Activated T-cell treated with anti-CD3 and anti-CD28 coated beads for 4 hours (primary cell): ENCODE measurements around the gene VWA8.
"Not testable (repeated sequence)": the region's sequence is repeated elsewhere in the genome, so short reads cannot be mapped to it uniquely, and the experiment has no call there.

Experiments
- DNase-seq: peaks from one replicate; pipeline ENCODE4 v3.0.0-alpha.2; 2020

The VWA8 gene

DNA sequence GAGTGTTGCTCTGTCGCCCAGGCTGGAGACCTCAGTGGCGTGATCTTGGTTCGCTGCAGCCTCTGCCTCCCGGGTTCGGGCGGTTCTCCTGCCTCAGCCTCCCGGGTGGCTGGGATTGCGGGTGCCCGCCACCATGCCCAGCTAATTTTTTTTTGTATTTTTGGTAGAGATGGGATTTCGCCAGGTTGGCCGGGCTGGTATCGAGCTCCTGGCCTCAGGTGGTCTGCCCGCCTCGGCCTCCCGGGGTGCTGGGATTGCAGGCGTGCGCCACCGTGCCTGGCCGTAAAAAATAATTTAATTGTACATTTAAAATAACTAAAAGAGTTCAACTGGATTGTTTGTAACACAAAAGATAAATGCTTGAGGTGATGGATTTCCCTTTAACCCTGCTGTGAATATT, 387.3 kb downstream of the VWA8 start:
- DNase-seq = not testable (repeated sequence)

DNA sequence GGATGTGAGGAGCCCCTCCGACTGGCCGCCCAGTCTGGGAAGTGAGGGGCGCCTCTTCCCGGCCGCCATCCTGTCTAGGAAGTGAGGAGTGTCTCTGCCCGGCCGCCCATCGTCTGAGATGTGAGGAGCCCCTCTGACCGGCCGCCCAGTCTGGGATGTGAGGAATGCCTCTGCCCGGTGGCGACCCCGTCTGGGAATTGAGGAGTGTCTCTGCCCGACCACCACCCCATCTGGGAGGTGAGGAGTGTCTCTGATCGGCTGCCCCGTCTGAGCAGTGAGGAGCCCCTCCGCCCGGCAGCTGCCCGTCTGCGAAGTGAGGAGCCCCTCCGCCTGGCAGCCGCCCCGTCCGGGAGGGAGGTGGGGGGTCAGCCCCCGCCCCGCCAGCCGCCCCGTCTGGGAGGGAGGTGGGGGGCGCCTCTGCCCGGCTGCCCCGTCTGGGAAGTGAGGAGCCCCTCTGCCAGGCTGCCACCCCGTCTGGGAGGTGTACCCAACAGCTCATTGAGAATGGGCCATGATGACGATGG, 389.0 kb downstream of the VWA8 start:
- DNase-seq = not testable (repeated sequence)

DNA sequence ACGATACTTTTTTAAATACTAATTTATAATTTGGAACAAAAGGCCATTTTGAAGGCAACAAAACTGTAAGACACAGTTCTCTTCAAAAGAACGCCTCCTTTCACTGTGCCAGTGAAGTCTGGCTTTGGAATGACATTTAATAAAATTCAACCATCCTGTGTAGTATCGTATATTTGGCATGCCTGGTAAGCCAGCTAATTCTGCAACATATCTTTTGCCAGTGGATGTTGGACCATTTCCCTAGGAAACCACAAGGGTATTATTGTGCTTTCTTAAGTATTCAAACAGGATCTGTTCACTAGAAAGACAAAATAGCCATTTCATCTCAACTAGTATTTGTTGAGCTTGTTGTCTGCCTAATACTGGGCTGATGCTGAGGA, 391.9 kb downstream of the VWA8 start:
- DNase-seq = no peak

DNA sequence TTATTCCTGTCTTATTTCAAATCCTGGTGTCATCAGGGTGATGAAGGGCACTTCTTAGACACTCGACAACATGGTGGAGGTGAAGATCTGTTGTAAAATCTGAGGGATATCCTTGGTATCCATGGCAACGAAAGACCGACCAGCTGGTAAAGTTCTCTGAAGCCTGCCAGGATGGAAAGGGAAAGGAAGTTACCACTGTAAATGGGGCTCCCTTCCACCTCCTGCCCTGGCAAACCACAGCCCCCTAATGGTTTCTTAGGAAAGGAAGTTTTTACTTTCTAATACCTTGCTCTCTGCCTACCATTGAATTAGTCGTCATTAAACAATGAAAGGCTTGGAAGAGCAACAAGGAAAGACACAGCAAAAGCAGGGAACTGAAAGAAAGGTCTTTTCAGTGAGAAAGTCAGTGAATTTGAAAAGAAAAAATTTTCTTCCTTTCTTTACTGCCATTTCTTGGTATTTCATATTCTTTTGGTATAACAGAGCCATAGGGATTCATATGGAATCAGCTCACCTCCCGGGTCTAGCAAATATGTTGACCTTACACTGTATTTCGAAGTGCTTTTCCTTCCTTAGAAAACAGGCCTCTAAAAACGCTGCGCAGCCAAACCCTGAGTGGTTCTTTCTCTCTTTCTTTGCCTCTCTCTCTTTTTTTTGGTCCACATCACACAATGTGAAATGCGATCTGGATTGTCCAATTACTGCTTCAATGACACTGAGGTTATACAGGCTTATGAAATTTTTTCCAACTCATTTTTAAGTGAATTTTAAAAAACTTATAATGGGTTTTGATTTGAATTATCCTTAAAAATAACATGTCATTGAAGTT, 392.6 kb downstream of the VWA8 start:
- no peak for DNase-seq

DNA sequence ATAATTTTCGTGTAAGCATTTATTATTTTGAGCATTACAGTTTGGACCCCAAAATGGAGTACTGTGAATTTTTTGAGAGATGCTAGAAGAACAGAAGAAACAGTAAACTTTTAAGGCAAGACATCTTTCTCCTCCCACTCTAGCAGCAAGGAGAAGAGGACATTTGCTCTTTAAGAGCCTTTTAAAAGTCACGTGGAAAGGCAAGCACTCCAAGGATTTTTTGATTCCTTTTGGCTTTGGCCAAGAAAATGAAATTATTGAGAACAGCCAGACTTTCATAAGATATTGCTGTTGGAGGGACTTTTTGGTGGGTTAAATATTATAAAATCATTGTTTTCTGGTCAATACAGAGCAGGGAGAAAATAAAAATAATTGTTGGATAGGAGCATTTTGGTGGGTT, 393.5 kb downstream of the VWA8 start:
- DNase-seq = no peak

DNA sequence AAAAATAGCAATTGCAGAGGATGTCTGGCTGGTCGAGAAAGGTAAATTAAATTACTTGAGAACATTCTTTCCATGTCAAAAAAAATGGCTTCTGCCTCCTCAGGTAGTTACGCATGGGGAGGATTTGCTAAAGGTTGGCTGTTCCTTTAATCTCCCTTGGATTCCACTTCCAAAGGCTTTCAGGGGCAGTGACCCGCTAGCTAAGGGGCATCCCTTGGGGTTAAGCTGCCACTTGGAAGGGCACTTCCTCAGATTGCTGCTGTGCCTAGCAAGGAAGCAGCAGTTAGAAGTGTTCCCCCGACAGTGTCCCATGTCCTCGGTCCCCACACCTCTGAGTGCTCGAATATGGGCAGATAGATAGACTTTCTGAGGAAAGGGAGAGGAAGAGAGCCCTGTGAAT, 395.1 kb downstream of the VWA8 start:
- no peak for DNase-seq

DNA sequence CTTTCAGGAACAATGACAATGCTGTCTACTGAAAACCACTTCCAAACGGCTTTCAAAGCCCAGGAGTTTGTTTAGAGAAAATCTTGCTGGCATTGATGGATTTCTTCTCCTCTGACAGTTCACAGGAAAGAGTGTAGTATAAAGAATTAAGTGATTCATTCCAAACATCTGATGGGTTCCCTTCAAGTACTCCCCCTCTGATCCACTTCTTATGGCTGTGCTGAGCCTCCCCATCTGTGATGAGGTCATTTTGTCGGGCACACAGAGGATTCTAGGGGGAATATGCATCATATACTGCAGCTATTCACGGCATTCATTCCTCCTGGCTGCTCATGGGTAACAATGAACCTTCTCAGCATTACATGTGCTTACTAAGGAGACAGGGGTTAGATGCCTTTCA, 395.7 kb downstream of the VWA8 start:
- no peak for DNase-seq

DNA sequence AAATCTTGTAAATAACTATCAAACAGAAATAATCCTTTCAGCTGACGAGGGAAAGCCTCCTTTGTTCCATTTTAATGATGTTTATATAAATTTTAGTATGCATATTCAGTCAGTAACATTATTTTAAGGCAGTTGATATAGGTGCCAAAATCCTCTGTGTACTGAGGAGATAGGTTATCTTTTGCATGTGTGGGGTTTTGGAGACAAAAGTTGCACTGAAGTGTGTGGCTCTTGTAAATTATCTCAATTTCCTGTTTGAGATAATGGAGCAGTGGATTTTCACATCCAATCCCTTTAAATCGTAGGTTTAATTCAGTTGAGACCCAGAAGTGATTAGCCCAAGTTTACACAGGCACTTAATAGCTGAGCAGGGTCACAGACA, 396.9 kb downstream of the VWA8 start:
- DNase-seq = no peak

DNA sequence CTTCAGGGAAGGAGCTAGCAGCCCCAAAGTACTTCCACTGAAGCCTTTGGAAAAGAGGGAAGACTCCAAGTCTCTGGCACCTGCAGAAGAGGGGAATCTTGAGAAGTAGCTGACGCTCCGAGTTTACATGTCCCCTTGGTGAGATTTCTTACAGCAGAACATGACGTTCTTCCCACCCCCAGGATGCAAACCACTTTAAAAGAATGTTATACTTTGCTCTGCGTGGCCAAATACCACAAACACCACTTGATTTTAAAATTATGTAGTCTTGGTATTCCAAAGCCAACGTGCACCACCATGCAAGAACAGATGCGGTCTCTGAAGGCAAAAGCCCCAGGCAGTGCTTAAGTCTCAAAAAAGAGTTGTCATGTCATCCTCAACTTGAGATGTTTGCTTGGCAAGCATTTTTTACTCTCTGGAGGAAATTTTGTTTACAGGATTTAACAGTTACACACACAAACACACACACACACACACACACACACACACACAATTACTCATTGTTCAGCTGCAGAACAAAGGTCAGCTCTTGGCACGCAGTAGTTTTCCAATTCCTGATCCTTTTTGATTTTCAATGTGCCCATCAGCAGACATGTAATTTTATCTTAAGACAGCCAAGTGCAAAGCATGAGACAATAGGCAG, 397.4 kb downstream of the VWA8 start:
- DNase-seq = no peak

DNA sequence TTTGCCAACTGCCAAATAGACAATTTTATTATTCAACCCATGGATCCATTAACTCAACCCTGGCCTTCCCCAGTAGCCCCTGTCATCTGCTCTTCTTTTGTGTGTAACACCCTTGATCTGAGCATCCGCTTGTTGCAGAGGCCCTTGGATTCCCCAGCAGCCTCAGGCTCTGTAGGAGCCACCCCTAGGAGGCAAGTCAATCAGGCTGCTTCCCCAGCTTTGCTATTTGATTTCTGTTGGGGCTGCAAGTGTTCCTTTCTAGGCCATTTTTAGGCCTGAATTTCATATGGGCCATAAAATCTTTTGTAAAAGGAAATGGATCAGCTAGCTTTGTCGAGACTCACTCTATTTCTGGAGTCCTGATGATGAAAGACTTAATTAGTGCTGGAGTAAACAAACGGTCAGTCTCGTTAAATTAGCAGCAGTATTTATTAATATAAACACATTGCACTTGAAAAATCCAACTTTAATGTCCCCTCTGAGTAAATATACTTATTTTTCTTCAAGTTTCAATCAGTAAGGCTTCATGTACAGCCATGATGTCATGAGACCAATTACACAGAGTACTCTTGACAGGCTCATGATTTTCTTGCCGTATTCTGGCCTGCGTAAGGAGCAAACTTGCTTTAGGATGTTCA, 398.2 kb downstream of the VWA8 start:
- no peak for DNase-seq

DNA sequence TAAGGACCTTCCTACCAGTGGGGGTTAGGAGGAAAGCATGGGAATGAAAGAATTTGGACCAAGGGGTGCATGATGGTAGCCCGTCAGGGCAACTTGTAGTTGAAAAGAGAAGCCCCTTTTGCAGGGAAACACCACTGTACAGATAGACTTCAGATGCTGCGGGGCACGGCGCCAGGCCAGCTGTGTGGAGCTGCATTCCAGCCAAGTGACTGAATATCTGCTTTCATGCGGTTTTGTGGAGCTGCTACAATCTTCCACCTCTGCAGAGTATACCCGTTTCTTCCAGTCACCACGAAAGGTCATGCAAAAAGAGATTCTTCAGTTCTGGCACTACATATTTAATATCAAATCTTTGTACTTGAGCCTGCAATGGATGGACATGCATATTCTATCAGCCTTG, 398.8 kb downstream of the VWA8 start:
- no peak for DNase-seq

DNA sequence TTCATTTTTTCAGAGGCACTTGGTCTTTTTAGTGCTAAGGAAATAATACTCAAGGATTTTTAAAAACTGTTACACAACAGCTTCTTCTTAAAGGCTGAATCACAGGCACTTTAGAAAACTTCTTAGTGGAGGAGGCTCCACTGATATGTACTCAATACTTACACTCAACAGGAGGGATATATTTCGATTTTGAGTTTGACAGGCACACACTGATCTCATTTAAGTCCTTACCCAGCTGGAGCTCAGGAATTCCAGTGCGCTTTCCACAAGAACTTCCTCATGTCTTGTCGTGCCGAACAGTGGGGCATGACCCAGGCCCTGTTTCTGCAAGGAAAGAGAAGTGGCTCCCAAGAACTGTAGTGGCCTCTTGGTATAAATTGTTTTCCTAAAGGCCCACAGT, 399.7 kb downstream of the VWA8 start:
- no peak for DNase-seq

DNA sequence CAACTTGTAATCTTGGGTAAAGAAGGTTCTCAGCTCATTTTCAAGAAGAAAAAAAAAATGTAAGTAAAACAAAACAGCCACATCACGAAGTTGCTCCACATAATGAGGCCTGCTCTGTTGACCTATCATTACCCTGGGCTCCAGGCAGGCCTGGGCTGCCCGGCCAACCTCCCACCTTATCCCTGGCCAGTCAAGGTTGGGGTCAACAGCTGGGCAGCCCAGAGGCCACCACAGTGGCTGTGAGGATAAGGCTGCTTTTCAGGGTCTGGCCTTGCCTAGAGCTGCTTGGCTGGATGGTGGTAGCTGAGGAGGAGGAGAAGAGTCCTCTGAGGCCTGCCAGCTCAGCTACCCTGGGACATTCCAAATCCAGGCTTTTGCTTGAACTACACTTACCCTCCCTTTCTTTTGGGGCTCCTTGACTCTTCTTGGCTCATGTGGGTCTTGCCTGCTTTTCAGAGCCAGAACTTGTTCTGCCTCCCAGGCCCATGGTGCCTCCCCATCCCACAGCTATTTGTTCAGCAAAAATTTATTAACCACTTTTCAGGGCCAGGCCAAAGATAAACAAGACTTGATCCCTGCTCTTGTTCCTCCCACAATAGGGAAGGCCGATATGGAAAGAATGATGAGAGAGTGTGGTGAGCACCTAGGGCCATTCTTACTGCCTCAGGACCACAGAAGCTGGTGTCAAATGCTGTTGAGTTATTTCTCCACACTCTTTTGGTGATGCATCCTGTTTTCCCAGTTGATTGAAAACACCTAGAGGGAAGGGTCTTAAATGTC, 401.9 kb downstream of the VWA8 start:
- no peak for DNase-seq

DNA sequence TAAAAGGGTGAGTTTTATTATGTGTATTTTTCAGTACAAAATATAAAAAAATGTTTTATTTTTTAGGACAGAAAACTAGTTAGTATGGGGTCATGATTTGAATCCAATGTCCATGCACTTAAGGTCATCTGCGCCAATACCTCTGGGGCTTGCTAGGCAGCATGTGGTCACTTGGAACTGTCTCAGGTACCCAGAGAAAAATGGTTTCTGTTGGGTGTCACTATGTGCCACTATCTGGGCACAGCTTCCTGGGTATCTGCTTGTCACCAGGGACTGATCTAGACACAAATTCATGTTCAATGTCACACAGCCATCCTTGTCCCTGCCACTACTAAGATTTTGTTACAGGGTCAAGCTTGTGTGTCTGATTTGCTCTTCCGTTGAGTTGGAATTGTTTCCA, 403.2 kb downstream of the VWA8 start:
- no peak for DNase-seq

DNA sequence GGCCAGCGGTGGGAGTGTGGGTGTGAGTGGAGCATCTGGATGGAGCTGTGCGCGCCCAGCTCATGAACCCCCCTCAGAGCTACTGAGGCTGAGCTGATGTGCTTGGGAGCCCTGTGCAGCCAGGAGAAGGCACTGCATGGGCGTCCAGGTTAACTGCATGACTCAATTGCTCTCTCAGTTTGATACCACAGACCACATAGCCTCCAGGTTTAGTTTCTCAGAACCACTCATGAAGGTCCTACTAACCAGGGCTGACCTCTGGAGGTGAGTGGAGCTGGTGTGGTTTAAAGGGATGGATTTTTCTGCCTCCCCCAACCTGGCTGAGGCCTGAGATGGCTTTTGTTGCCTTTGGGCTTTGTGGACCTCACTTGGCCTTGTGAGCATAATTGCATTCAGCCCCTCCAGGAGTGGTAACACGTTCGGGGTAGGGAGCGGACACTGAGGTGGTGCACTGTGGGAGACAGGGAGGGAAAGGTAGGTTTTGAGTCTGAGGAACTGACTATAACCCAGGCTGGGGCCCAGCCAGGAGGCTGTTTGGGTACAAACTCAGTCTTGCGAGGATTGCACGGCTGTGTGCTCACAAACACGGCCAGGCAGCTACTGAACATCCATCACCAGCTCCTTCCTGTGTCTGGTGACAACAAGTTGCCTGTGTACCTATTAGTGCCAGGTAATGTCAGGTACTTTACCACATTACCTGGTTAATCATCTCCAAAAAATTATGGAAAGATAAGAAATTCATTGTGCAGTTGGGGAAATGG, 406.1 kb downstream of the VWA8 start:
- no peak for DNase-seq

DNA sequence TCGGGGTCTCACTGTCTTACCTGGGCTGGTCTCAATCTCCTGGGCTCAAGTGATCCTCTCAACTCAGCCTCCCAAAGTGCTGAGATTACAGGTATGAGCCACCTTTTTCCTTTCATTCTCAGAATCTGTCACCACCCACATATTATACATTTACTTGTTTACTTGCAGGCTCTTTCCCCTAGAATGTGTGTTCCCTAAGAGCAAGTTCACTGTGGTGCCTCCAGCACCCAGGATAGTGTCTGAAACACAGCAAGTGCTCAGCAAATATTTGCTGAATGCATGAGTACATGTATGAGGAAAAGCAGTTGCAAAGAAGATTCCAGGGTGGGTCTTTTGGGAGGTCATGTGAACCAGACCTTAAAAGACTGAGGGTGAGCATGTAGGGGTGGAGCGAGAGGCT, 406.7 kb downstream of the VWA8 start:
- DNase-seq = no peak

DNA sequence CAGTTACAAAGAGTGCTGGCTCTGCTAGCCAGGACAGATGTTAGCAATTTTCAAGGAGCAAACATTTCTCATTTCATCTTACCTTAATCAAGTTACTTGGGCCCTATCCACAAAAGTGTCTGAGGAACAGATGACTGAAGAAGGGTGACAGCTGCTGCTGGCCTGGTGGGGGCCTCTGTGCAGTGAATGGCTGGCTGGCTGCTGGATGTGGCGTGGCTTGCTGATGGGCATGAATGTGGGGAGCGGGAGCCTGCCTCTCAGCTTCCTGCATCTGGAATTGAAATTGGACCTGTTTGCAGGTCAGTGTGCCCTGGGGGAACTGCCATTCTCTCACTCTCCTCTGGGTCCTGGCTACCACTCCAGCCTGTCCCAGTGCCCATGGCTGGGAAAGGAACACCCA, 408.9 kb downstream of the VWA8 start:
- DNase-seq = no peak

DNA sequence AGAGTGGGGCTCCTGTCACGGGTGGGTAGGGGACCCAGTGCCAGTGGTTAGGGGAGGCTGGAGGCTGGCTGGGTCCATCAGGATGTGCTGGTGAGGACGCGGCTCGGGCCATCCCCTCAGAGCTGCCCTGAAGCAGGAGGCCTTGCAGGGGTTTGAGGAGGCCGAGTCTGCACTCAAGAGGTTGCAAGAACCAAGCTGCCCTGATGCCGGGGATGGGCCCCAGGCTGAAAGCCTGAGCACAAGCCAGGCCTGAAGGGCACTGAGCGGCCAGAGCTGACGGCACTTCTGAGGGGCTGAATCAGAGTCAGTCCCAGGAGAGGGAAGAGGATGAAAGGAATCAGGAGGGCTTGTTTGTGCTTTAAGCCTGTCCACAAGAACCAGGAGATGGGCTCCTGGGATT, 410.6 kb downstream of the VWA8 start:
- no peak for DNase-seq

DNA sequence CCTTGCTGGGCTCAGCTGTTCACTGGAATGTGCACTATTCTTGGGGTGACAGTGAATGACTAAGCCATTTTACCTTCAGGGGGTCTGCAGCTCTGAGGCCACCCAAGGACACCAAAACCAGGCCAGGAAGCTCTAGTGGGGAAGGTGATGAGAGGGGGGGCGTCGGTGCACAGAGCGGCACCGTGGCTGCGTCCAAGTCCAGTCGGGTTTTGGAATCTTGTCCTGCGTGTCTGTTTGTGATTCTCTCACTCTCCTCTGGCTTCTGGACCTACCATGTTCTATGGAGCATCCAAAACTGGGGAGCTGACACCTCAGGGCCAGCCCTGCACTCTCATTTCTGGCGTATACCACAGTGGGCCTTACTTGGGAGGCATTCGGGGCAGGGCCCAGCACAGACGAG, 411.4 kb downstream of the VWA8 start:
- no peak for DNase-seq

DNA sequence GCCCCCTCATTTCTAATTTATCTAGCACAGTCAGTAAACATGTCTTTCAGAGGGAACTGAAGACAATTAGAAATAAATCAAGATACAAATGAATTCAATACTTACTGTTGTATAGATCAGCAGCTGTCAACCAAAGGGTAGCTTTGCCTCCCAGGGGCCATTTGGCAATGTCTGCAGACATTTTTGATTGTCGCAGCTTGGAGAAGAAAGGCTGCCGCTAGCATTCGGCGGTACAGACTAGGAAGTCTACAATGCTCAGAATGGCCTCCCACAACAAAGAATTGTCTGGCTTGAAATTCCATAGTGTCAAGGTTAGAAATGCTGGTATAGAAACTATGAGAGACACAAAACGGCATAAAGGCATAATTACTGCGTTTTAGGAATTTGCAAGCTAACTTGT, 412.0 kb downstream of the VWA8 start:
- no peak for DNase-seq

DNA sequence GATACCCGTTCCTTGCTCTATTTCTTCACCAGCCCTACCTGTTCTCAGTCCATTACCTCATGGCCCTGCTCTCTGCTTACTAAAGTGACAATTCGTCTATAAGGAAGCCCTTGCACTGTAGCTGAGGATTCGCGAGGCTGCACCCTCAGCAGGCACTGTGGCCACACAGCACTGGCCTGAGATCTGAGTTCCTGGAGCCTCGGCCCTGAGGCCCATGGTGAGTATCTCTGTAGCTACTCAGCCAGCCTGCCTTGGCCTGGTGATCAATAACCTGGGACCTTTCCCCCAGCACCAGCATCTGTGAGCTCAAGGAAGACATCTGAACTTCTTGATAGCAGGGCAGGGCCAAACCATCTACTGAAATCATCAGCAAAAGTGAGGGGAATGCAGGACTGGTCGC, 412.9 kb downstream of the VWA8 start:
- no peak for DNase-seq

DNA sequence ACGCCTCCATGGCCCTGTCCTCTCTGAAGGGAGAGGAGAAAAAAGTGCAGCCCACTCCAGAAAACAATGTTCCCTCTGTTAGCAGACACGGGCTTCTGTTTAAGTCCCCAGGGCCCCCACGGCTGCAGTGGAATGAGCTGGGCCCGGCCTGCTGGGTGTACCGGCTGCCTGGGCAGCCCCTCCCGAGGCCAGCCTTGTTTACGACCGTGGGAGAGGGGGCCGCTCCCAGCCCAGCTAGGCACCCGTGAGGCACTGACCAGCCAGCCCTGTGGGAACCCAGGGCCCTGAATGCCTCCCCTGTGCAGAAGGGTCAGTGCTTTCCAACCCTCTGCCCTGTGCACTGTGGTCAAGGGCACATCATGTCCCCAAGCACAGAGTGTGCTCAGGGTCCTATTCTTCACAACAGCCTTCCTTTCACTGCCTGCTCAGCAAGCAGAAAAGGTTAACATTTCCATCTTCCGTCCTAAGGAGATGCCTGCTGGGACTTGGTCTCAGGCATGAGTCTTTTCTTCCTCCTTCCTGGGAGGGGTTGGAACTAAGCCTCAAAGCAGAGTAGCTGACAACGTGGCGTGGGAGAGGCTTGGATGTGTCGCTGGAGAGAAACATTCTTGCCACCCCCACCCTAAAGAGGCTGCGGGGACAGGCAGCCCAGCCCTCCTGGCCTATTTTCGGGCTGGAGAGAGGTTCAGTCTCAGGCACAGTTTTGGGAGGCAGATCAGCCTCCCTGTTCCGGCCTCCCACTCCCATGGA, 413.5 kb downstream of the VWA8 start:
- DNase-seq = no peak
